Cardiac septum (tissue), 1 donor: ENCODE data around the gene SND1. TPM values are rescaled to one million over a fixed set of nuclear protein-coding genes. Genes with fewer than 3 reads are reported as not detected.

Experiments used
- DNase-seq: peaks from one replicate; pipeline ENCODE4 v3.0.0-alpha.2; 2020; ENCODE audit warnings: low spot score
- intact Hi-C: fragments of 100-400 bp; cut with DNase I; formaldehyde crosslinking; loops from one replicate; pipeline ENCODE4 v1.14.0; 2022
- total RNA-seq: library from RNA; stranded (reverse); fragmentation: NEBNext Ultra II Directional; extraction: Animal tissue kit (Norgen Biotek cat#: 25700); gene quantifications from one replicate; pipeline ENCODE4 v1.2.1, GENCODE V29; 2021
- donor health status: DM: no; HTN: no; CAD: no.

SND1 gene
- total RNA-seq, 1 donor from 2014 or later: 66.7 TPM

- no peak for DNase-seq
- intact Hi-C loops: no loop called here
Observed at GRCh38 chr7:127905491-127906330, 253.7 kb downstream of the SND1 start.

GRCh38 chr7:127907110-127908040 is 255.4 kb downstream of the SND1 start:
- intact Hi-C loops: no loop called here
- no peak for DNase-seq

- intact Hi-C loops: no loop called here
- DNase-seq: no peak
Observed at GRCh38 chr7:127908430-127909258, 256.6 kb downstream of the SND1 start.

GRCh38 chr7:127909424-127910152 is 257.6 kb downstream of the SND1 start:
- DNase-seq: no peak
- intact Hi-C loops: no loop called here

- no peak for DNase-seq
- intact Hi-C loops: no loop called here
Observed at GRCh38 chr7:127910670-127911069, 258.7 kb downstream of the SND1 start.

- intact Hi-C loops: no loop called here
- no peak for DNase-seq
Observed at GRCh38 chr7:127911968-127912511, 260.0 kb downstream of the SND1 start.

- intact Hi-C loops: no loop called here
- DNase-seq: no peak
Observed at GRCh38 chr7:127912901-127913300, 260.9 kb downstream of the SND1 start.

GRCh38 chr7:127913686-127914085 is 261.7 kb downstream of the SND1 start:
- DNase-seq: no peak
- intact Hi-C loops: no loop called here

GRCh38 chr7:127914693-127915092 is 262.7 kb downstream of the SND1 start:
- intact Hi-C loops: no loop called here
- no peak for DNase-seq

GRCh38 chr7:127916735-127917134 is 264.7 kb downstream of the SND1 start:
- intact Hi-C loops: no loop called here

GRCh38 chr7:127918130-127918529 is 266.1 kb downstream of the SND1 start:
- no peak for DNase-seq
- intact Hi-C loops: no loop called here

More at GRCh38 chr7:127916735-127917134, 264.7 kb downstream of the SND1 start:
- no peak for DNase-seq

- intact Hi-C loops: no loop called here
- no peak for DNase-seq
Observed at GRCh38 chr7:127920787-127921438, 268.9 kb downstream of the SND1 start.

GRCh38 chr7:127922656-127923055 is 270.7 kb downstream of the SND1 start:
- DNase-seq: no peak
- intact Hi-C loops: no loop called here

- no peak for DNase-seq
- intact Hi-C loops: no loop called here
Observed at GRCh38 chr7:127924874-127925273, 272.9 kb downstream of the SND1 start.

GRCh38 chr7:127927348-127927696 is 275.3 kb downstream of the SND1 start:
- intact Hi-C loops: no loop called here
- no peak for DNase-seq

- DNase-seq: no peak
- intact Hi-C loops: no loop called here
Observed at GRCh38 chr7:127928222-127928621, 276.2 kb downstream of the SND1 start.

- no peak for DNase-seq
- intact Hi-C loops: no loop called here
Observed at GRCh38 chr7:127928852-127929251, 276.9 kb downstream of the SND1 start.
